ENCODE measurements around the gene ZNF621. TPM values are rescaled to one million over a fixed set of nuclear protein-coding genes. Genes with fewer than 3 reads are reported as not detected.

The ZNF621 gene
- total RNA-seq, 1 experiment from 2014 or later, result 23.6 TPM

DNA sequence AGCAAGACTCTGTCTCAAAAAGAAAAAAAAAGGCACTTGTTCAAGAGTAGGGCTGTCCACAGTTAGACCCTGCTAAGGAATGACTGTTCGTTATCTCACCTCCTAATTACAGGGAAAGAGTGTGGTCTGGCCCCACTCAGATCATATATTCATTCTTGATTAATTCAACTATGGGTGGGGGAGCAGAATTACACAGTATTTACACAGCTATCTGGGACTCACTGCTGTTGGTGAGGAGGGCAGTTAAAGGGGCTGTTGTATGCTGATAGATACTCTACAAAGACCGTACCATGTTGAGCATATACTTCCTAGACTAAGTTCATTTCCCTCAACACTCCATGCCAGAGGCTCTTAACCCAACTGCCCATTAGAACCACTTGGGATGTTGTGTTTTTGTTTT, 22.7 kb upstream of the ZNF621 start:
- CTCF ChIA-PET, result no interaction called here
- Histone ChIP-seq H3K36me3 (ENCODE audit: control insufficient read depth, insufficient read depth, low read length) (no peaks in the 10 kb centered on the region), H3K9me3 (no peaks in the 10 kb centered on the region), H3K4me1 (no peaks in the 10 kb centered on the region), H3K4me3 (ENCODE audit: low read depth, low read length) (no peak overlapping the region), H3K27me3 (replicated peaks; ENCODE audit: control insufficient read depth, insufficient read depth, low read length) (no peaks in the 10 kb centered on the region)
- POLR2A ChIA-PET, result no interaction called here
- DNase-seq, result no peak
- TF ChIP-seq, protein P1, sequence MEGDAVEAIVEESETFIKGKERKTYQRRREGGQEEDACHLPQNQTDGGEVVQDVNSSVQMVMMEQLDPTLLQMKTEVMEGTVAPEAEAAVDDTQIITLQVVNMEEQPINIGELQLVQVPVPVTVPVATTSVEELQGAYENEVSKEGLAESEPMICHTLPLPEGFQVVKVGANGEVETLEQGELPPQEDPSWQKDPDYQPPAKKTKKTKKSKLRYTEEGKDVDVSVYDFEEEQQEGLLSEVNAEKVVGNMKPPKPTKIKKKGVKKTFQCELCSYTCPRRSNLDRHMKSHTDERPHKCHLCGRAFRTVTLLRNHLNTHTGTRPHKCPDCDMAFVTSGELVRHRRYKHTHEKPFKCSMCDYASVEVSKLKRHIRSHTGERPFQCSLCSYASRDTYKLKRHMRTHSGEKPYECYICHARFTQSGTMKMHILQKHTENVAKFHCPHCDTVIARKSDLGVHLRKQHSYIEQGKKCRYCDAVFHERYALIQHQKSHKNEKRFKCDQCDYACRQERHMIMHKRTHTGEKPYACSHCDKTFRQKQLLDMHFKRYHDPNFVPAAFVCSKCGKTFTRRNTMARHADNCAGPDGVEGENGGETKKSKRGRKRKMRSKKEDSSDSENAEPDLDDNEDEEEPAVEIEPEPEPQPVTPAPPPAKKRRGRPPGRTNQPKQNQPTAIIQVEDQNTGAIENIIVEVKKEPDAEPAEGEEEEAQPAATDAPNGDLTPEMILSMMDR (IDR thresholded peaks at IDR 0.05; ENCODE audit: insufficient read depth in 1 of 2, low read depth in 1 of 2, low read length in 1 of 2, severe bottlenecking in 1 of 2, unreplicated experiment in 1 of 2), result no peak
- BruUV-seq (replicated peaks), result no TSS peak
- no peaks in the 10 kb centered on the region for H3K4me1 Mint-ChIP-seq (ENCODE audit: low read depth, unreplicated experiment)
- intact Hi-C loops (cut with micrococcal nuclease; ENCODE audit: unreplicated experiment), result no loop called here
- H3K9me3 Mint-ChIP-seq (ENCODE audit: unreplicated experiment), result no peaks in the 10 kb centered on the region
- H3K27ac Mint-ChIP-seq (ENCODE audit: unreplicated experiment), result no peak overlapping the region
- H3K4me3 Mint-ChIP-seq (ENCODE audit: unreplicated experiment), result no peak overlapping the region
- peaks cover 4% of the 10 kb centered on the region for H3K36me3 Mint-ChIP-seq (ENCODE audit: insufficient read depth, unreplicated experiment)
- H3K27me3 Mint-ChIP-seq (ENCODE audit: insufficient read depth, unreplicated experiment), result no peaks in the 10 kb centered on the region

DNA sequence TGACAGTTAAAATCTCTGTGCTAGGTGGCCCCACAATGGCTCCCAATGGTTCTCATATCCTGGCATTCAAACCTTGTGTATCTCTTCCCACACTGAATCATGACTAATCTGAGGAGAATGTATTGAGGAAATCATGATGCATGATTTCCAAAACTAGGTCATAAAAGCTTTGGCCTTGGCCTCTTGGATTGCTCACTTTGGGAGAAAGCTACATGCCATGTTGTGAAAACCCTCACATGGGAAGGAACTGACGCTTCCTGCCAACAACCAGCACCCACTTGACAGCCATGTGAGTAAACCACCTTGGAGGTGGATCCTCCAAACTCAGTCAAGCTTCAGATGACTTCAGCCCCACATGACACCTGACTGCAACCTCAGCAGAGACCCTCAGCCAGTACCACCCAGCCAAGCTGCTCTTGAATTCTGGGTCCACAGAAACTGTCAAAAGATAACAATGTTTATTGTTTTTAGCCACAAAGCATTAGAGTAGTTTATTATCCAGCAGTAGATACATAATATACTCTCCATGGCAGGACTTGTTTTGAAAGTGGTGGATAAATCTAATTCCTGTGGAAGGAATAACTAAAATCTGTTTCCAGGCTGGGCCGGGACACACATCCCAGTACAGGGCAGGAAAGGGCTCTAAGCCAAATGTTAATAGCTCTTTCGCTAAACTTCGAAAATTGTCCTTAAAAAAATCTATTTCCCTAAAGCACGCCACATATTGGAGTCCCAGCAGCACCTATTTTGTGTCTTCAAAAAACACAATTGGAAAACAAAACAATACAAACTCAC, 19.9 kb upstream of the ZNF621 start:
- H3K4me1 Mint-ChIP-seq (ENCODE audit: low read depth, unreplicated experiment), result no peaks in the 10 kb centered on the region
- H3K9me3 ChIP-seq, result no peaks in the 10 kb centered on the region
- H3K4me3 ChIP-seq (ENCODE audit: low read depth, low read length), result no peak overlapping the region
- ChIA-PET CTCF (interaction anchor here (0.7 to 2.1 kb wide), 5 partner anchors 20 to 196 kb away, joined by 3 to 22 read pairs (median 7); partner anchors contain the start of genes EIF1B, ENTPD3, ZNF619 and ZNF621), POLR2A (interaction anchor here (1.3 to 1.5 kb wide), 3 partner anchors 20 to 48 kb away, joined by 8 to 22 read pairs (median 17); partner anchors contain the start of genes RPL14, ZNF619 and ZNF621)
- H3K36me3 ChIP-seq (ENCODE audit: control insufficient read depth, insufficient read depth, low read length), result no peaks in the 10 kb centered on the region
- TF ChIP-seq, protein P1 (IDR thresholded peaks at IDR 0.05; ENCODE audit: insufficient read depth in 1 of 2, low read depth in 1 of 2, low read length in 1 of 2, severe bottlenecking in 1 of 2, unreplicated experiment in 1 of 2), result no peak
- peaks cover 10% of the 10 kb centered on the region for H3K36me3 Mint-ChIP-seq (ENCODE audit: insufficient read depth, unreplicated experiment)
- H3K9me3 Mint-ChIP-seq (ENCODE audit: unreplicated experiment), result no peaks in the 10 kb centered on the region
- no peaks in the 10 kb centered on the region for H3K4me1 ChIP-seq
- no peaks in the 10 kb centered on the region for H3K27me3 ChIP-seq (replicated peaks; ENCODE audit: control insufficient read depth, insufficient read depth, low read length)
- H3K27me3 Mint-ChIP-seq (ENCODE audit: insufficient read depth, unreplicated experiment), result no peaks in the 10 kb centered on the region
- no peak for DNase-seq
- intact Hi-C loops (cut with micrococcal nuclease; ENCODE audit: unreplicated experiment), result loop anchor here (1.0 to 2.0 kb wide), 2 partner anchors 52 to 178 kb away; no protein-coding TSS in a partner anchor
- BruUV-seq (replicated peaks), result no TSS peak
- peak overlapping the region; percentile 89 for H3K27ac Mint-ChIP-seq (ENCODE audit: unreplicated experiment)
- peak overlapping the region; percentile 87 for H3K4me3 Mint-ChIP-seq (ENCODE audit: unreplicated experiment)

DNA sequence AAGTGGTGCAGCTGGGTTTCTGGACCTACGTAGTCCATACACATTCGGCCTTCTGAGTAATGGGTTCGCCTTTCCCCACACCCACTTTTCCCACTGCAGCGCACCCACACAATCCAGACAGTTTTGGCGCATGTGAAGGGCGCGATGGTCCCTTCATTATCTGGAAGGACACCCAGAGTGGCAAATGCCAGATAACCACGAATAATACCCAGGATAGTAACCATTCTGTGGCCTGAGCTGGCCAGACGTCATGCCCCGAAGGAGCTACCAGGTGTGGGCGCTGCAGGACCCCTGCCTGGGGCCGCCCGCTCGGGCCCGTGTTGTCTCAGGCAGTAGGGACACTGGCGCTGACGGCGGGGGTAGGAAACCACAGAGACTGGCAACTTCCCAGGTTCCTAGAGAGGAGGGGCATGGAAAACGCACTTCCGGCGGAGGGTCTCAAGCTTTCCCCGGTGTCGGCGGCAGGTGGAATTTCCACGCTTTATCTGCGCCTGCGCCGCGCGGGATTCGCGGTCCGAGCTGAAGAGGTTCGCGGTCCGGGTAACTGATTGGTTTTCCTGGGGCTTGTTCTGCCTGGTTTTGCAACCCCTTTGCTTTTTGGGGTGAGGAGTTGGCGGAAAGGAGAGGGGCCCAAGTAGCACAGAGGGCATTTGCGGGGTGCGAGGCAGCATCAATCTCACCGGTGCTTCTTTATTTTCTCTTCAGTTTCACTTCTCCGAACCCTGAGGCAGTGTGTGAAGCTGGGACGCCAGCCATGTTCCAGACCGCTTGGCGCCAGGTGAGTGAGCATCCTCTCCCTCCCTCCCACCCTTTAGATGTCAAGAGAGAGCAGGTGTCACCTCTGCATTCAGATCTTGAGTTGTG, 18.9 kb upstream of the ZNF621 start, which contains the start of gene ZNF620:
Gene ZNF620 (plus strand): TSS at position 441 of the 864 bp plus-strand sequence. CDS start 314 bp downstream, at position 755.
- no peaks in the 10 kb centered on the region for H3K27me3 Mint-ChIP-seq (ENCODE audit: insufficient read depth, unreplicated experiment)
- H3K36me3 Mint-ChIP-seq (ENCODE audit: insufficient read depth, unreplicated experiment), result peaks cover 19% of the 10 kb centered on the region
- CTCF ChIA-PET, result interaction anchor here (0.7 to 2.1 kb wide), 7 partner anchors 9 to 197 kb away, joined by 3 to 22 read pairs (median 6); partner anchors contain the start of genes EIF1B, ENTPD3, ZNF619 and ZNF621
- H3K9me3 Mint-ChIP-seq (ENCODE audit: unreplicated experiment), result no peaks in the 10 kb centered on the region
- H3K4me3 Mint-ChIP-seq (ENCODE audit: unreplicated experiment), result peak within 1 kb of the TSS; percentile 87
- TF ChIP-seq, protein P1 (IDR thresholded peaks at IDR 0.05; ENCODE audit: insufficient read depth in 1 of 2, low read depth in 1 of 2, low read length in 1 of 2, severe bottlenecking in 1 of 2, unreplicated experiment in 1 of 2), result peak; percentile 38 to 80
- Histone ChIP-seq H3K36me3 (ENCODE audit: control insufficient read depth, insufficient read depth, low read length) (no peaks in the 10 kb centered on the region), H3K27me3 (replicated peaks; ENCODE audit: control insufficient read depth, insufficient read depth, low read length) (no peaks in the 10 kb centered on the region), H3K4me3 (ENCODE audit: low read depth, low read length) (peak within 1 kb of the TSS; percentile 74), H3K9me3 (no peaks in the 10 kb centered on the region), H3K4me1 (no peaks in the 10 kb centered on the region)
- H3K27ac Mint-ChIP-seq (ENCODE audit: unreplicated experiment), result peak within 1 kb of the TSS; percentile 89
- BruUV-seq (replicated peaks), result no TSS peak
- POLR2A ChIA-PET, result interaction anchor here (0.9 to 1.5 kb wide), 4 partner anchors 19 to 54 kb away, joined by 4 to 22 read pairs (median 12); partner anchors contain the start of genes RPL14, ZNF619 and ZNF621
- intact Hi-C loops (cut with micrococcal nuclease; ENCODE audit: unreplicated experiment), result loop anchor here (1.0 to 2.0 kb wide), 4 partner anchors 18 to 179 kb away; partner anchors contain the start of genes ZNF619 and ZNF621
- H3K4me1 Mint-ChIP-seq (ENCODE audit: low read depth, unreplicated experiment), result no peaks in the 10 kb centered on the region
- peak; percentile 93 to 94 for DNase-seq

Data from Caco-2 (cell line).